Measurements from ENCODE around the gene TRPM4.
A peak's percentile ranks its signal among the peaks of the same experiment; 100 is the strongest.
"Not testable (repeated sequence)": the region's sequence is repeated elsewhere in the genome, so short reads cannot be mapped to it uniquely, and the experiment has no call there.

Gene TRPM4

GRCh38 chr19:49196527-49197240, 39.1 kb downstream of the TRPM4 start:
- H3K4me3 Mint-ChIP-seq = no peak overlapping the region
- peaks cover 36% of the 10 kb centered on the region for H3K36me3 Mint-ChIP-seq (ENCODE audit: low read depth)
- peaks cover 3% of the 10 kb centered on the region for H3K9me3 Mint-ChIP-seq
- H3K27ac Mint-ChIP-seq = no peak overlapping the region
- no peak for DNase-seq
- TF ChIP-seq CTCF (IDR thresholded peaks at IDR 0.05) = no peak
- peaks cover 27% of the 10 kb centered on the region for H3K27me3 Mint-ChIP-seq (ENCODE audit: low read depth, poor library complexity)
- H3K4me1 Mint-ChIP-seq = peaks cover 12% of the 10 kb centered on the region

GRCh38 chr19:49200238-49200862, 42.8 kb downstream of the TRPM4 start:
- Mint-ChIP-seq H3K27me3 (ENCODE audit: low read depth, poor library complexity) (peaks cover 15% of the 10 kb centered on the region), H3K27ac (no peak overlapping the region), H3K4me1 (peaks cover 6% of the 10 kb centered on the region), H3K9me3 (peaks cover 4% of the 10 kb centered on the region), H3K4me3 (no peak overlapping the region), H3K36me3 (ENCODE audit: low read depth) (peaks cover 37% of the 10 kb centered on the region)
- no peak for TF ChIP-seq CTCF (IDR thresholded peaks at IDR 0.05)
- DNase-seq = peak; percentile 28

GRCh38 chr19:49201042-49201441, 43.5 kb downstream of the TRPM4 start:
- H3K27me3 Mint-ChIP-seq (ENCODE audit: low read depth, poor library complexity) = peaks cover 15% of the 10 kb centered on the region
- no peak overlapping the region for H3K27ac Mint-ChIP-seq
- H3K9me3 Mint-ChIP-seq = peaks cover 4% of the 10 kb centered on the region
- no peak for TF ChIP-seq CTCF (IDR thresholded peaks at IDR 0.05)
- peaks cover 37% of the 10 kb centered on the region for H3K36me3 Mint-ChIP-seq (ENCODE audit: low read depth)
- no peak for DNase-seq
- peaks cover 6% of the 10 kb centered on the region for H3K4me1 Mint-ChIP-seq
- H3K4me3 Mint-ChIP-seq = no peak overlapping the region

- Mint-ChIP-seq H3K27me3 (ENCODE audit: low read depth, poor library complexity) (peaks cover 12% of the 10 kb centered on the region), H3K4me3 (no peak overlapping the region), H3K9me3 (peaks cover 4% of the 10 kb centered on the region), H3K4me1 (peaks cover 13% of the 10 kb centered on the region), H3K27ac (no peak overlapping the region), H3K36me3 (ENCODE audit: low read depth) (peaks cover 44% of the 10 kb centered on the region)
- no peak for DNase-seq
- no peak for TF ChIP-seq CTCF (IDR thresholded peaks at IDR 0.05)
These were observed 47.5 kb downstream of the TRPM4 start for GRCh38 chr19:49205114-49205513.

- Mint-ChIP-seq H3K4me1 (peaks cover 27% of the 10 kb centered on the region), H3K36me3 (ENCODE audit: low read depth) (peaks cover 16% of the 10 kb centered on the region)
- not testable (repeated sequence) for H3K27me3 Mint-ChIP-seq (ENCODE audit: low read depth, poor library complexity); DNase-seq; H3K9me3 Mint-ChIP-seq; H3K4me3 Mint-ChIP-seq; H3K27ac Mint-ChIP-seq
These were observed 51.9 kb downstream of the TRPM4 start for GRCh38 chr19:49209502-49209901.

- peak overlapping the region; percentile 83 for H3K4me3 Mint-ChIP-seq
- peak; percentile 14 for TF ChIP-seq CTCF (IDR thresholded peaks at IDR 0.05)
- peaks cover 15% of the 10 kb centered on the region for H3K36me3 Mint-ChIP-seq (ENCODE audit: low read depth)
- H3K27ac Mint-ChIP-seq = peak overlapping the region; percentile 92
- no peaks in the 10 kb centered on the region for H3K9me3 Mint-ChIP-seq
- peaks cover 27% of the 10 kb centered on the region for H3K4me1 Mint-ChIP-seq
- DNase-seq = peak; percentile 75
- peaks cover 3% of the 10 kb centered on the region for H3K27me3 Mint-ChIP-seq (ENCODE audit: low read depth, poor library complexity)
These were observed 52.7 kb downstream of the TRPM4 start for GRCh38 chr19:49210108-49210900.
